NCI-H460 (cell line): Measurements from ENCODE around the gene KCNMB4. TPM values are rescaled to one million over a fixed set of nuclear protein-coding genes. Genes with fewer than 3 reads are reported as not detected.

Experiments used
- small RNA-seq, 2 experiments: library from RNA; depleted of rRNA; stranded (forward); fragments of <200 nt; gene quantifications; one replicate each; pipeline ENCODE3, GENCODE V24; 2014
- total RNA-seq: library from RNA; depleted of rRNA; stranded (reverse); fragments of >200 nt; shearing (Covaris generic); gene quantifications from 2 replicates; pipeline ENCODE4 v1.2.3, GENCODE V29; 2014; rRNA removed

The KCNMB4 gene
- total RNA-seq, 1 experiment from 2014 or later, result 2.0 TPM

Small RNAs within 50 kb of the gene (small RNA-seq; reads per million reads assigned to genes)
- gene RNU4-65P, result 0 reads per million in 2 experiments

Other genes starting within 250 kb of the KCNMB4 start
- gene CNOT2, start 122.9 kb upstream of the KCNMB4 start, total RNA-seq, result 109 and 127 TPM in 2 replicates